ENCODE results near the gene OR6N1.

Gene OR6N1

DNA sequence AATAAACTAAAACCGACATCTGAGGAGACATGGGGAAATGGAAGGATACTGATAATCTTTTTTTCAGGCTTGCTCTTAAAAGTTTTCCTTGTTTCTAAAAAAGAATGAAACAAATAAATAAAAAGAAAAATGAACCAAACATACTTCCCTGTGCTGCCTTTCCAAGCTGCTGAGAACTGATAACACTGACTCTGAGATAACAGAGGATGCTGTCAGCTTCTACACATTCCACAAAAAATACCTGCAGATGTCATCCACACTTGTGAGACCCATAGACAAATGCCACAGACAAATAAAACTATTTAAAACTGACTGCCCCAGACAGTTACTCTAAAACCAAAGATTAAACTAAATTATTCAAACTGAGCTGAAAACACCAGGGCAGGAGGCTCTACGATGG, 39.5 kb downstream of the OR6N1 start:
- H3K4me1 ChIP-seq (ENCODE audit: insufficient read depth, low read length) = no peaks in the 10 kb centered on the region
- H3K9ac ChIP-seq (ENCODE audit: low read depth, low read length) = no peak overlapping the region
- H3K36me3 ChIP-seq (ENCODE audit: insufficient read depth, low read depth, low read length) = no peaks in the 10 kb centered on the region
- no peak overlapping the region for H3K4me3 ChIP-seq (ENCODE audit: low read length)
- no peaks in the 10 kb centered on the region for H3K9me3 ChIP-seq (ENCODE audit: insufficient read depth, low read depth, low read length)
- H3K27me3 ChIP-seq (ENCODE audit: insufficient read depth, low read length) = no peaks in the 10 kb centered on the region
- H3K27ac ChIP-seq (ENCODE audit: low read length) = no peak overlapping the region

DNA sequence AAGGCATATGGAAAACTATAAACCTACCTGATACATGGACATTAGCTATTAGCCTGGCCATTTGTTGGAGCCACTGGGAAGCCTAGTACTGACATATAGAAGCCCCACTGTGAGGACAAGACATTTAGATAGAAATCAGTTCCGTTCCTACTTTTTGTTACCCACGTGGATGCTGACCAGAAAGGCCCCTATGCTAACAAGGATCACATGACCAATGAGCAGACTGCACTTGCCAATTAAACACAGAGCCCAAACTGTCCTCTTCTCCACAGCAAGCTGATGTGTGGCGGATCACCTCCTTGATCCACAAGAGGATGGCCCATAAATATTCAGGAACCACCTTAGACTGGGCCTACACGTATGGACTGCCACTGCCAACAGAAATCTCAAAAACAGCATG, 40.3 kb downstream of the OR6N1 start:
- H3K27me3 ChIP-seq (ENCODE audit: insufficient read depth, low read length) = no peaks in the 10 kb centered on the region
- H3K9ac ChIP-seq (ENCODE audit: low read depth, low read length) = no peak overlapping the region

DNA sequence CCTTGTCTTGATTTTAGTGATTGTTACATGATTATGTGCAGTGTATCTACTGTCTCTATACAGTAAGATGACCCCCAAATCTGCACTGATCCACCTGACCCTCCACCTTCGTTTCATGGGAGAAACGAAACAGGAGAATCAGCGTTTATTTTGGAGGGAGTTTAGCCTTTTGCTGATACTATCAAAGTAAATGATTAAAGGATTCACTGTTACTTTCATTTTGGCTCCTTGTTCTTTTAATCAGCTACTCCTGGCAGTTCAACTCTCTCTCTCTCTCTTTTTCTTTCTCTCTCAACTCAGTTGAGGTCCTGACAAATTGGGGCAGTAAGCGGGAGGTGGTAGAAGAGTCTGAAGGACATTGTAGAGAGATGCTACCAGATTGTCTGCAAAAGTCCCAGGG, 41.5 kb downstream of the OR6N1 start:
- Histone ChIP-seq H3K4me3 (ENCODE audit: low read length) (no peak overlapping the region), H3K36me3 (ENCODE audit: insufficient read depth, low read depth, low read length) (no peaks in the 10 kb centered on the region), H3K27ac (ENCODE audit: low read length) (no peak overlapping the region), H3K4me1 (ENCODE audit: insufficient read depth, low read length) (no peaks in the 10 kb centered on the region), H3K9ac (ENCODE audit: low read depth, low read length) (no peak overlapping the region), H3K9me3 (ENCODE audit: insufficient read depth, low read depth, low read length) (no peaks in the 10 kb centered on the region), H3K27me3 (ENCODE audit: insufficient read depth, low read length) (no peaks in the 10 kb centered on the region)

More for the DNA sequence above, 40.3 kb downstream of the OR6N1 start:
- Histone ChIP-seq H3K27ac (ENCODE audit: low read length) (no peak overlapping the region), H3K9me3 (ENCODE audit: insufficient read depth, low read depth, low read length) (no peaks in the 10 kb centered on the region), H3K36me3 (ENCODE audit: insufficient read depth, low read depth, low read length) (no peaks in the 10 kb centered on the region), H3K4me3 (ENCODE audit: low read length) (no peak overlapping the region), H3K4me1 (ENCODE audit: insufficient read depth, low read length) (no peaks in the 10 kb centered on the region)

DNA sequence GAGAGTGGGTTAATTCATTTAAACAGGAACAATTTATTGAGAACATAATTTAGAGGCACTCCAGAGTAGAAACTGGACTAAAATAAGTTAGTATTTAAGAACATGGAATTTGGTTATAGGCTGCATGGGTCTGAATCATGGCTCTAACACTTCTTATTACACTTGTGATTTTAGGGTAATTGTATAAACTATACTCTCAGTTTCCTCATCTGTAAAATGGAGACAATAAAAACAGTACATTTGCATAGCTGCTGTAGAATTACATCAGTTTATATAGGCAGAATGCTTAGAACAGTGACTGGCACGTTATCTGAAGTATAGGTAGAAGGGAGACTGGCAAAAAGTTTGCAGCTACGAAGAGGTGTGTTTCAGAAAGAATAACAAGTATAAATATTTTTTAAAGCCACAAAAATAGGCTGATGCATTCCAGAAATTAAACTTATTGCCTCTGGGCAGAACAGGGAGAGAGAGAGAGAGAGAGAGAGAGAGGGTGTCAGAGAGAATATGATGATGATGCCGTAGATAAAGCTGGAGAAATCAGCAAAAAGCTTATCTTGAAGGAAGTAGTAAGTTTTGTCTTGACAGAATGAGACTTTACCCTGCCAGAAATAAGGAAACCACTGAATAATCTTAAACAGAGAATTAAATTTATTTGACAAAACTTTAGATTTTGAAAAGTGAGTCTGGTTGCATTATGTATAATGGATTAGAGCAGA, 43.3 kb downstream of the OR6N1 start:
- Histone ChIP-seq H3K27ac (ENCODE audit: low read length) (no peak overlapping the region), H3K4me1 (ENCODE audit: insufficient read depth, low read length) (no peaks in the 10 kb centered on the region), H3K9me3 (ENCODE audit: insufficient read depth, low read depth, low read length) (no peaks in the 10 kb centered on the region), H3K27me3 (ENCODE audit: insufficient read depth, low read length) (no peaks in the 10 kb centered on the region), H3K4me3 (ENCODE audit: low read length) (no peak overlapping the region), H3K36me3 (ENCODE audit: insufficient read depth, low read depth, low read length) (no peaks in the 10 kb centered on the region), H3K9ac (ENCODE audit: low read depth, low read length) (no peak overlapping the region)

DNA sequence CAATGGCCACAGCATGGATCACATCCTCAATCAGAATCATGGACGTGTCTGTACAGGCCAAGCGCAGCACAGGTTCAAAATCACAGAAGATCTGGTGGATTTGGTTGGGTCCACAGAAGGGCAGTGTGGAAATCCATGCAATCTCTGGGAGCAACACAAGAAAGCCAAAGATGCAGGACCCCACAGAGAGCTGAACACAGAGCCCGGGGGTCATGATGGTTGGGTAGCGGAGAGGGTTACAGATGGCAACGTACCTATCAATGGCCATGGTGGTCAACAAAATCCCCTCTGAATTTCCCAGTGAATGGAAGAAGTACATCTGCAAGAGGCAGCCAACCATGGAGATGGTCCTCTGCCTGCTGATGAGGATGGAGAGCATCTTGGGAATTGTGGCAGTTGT, 47.6 kb downstream of the OR6N1 start:
- H3K4me3 ChIP-seq (ENCODE audit: low read length) = no peak overlapping the region
- H3K4me1 ChIP-seq (ENCODE audit: insufficient read depth, low read length) = no peaks in the 10 kb centered on the region
- H3K36me3 ChIP-seq (ENCODE audit: insufficient read depth, low read depth, low read length) = no peaks in the 10 kb centered on the region
- H3K27me3 ChIP-seq (ENCODE audit: insufficient read depth, low read length) = no peaks in the 10 kb centered on the region
- H3K9me3 ChIP-seq (ENCODE audit: insufficient read depth, low read depth, low read length) = no peaks in the 10 kb centered on the region
- H3K9ac ChIP-seq (ENCODE audit: low read depth, low read length) = no peak overlapping the region
- H3K27ac ChIP-seq (ENCODE audit: low read length) = no peak overlapping the region

DNA sequence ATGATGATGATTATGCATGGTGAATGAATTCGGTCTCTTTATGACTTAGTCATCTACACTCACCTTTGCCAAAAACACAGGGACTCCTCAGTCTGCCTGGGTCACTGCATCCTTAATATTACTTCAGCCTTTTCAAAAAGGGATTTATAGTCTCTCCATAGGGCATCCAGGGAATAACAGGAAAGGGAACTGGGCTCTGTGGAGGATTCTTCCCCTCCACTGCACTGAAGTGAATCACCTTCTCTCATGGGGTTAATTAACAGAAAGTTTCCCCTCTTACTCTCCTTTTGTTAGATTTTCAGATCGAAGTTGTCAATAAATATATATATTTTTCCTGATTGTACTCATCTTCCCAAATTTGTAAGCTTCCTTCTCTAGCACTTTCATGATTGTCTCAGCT, 51.4 kb downstream of the OR6N1 start, which contains the start of gene OR6K3:
OR6K3 (minus strand) TSS at position 101 of the 400 bp plus-strand sequence. CDS start 2,605 bp downstream, outside the sequence.
- Histone ChIP-seq H3K36me3 (ENCODE audit: insufficient read depth, low read depth, low read length) (no peaks in the 10 kb centered on the region), H3K27me3 (ENCODE audit: insufficient read depth, low read length) (no peaks in the 10 kb centered on the region), H3K27ac (ENCODE audit: low read length) (no peak within 1 kb of the TSS), H3K9me3 (ENCODE audit: insufficient read depth, low read depth, low read length) (no peaks in the 10 kb centered on the region), H3K9ac (ENCODE audit: low read depth, low read length) (no peak within 1 kb of the TSS), H3K4me3 (ENCODE audit: low read length) (no peak within 1 kb of the TSS), H3K4me1 (ENCODE audit: insufficient read depth, low read length) (no peaks in the 10 kb centered on the region)

DNA sequence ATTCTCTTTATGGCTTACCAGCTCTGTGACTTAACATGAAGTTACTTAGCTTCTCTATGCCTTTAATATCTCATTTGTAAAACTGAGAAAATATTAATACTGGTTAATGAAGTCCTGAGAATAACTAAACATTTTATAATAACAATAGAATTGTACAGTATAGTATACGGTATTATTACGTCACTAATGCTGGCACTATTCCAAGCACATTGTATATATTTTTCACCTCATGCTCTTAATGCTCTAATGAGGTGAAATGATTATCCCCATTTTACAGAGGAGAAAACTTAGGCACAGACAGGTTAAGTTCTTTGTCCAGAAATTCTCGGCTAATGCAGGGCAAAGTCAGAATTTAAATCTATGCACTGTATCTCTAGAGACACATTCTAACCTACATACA, 52.3 kb downstream of the OR6N1 start:
- no peak overlapping the region for H3K4me3 ChIP-seq (ENCODE audit: low read length)
- H3K27me3 ChIP-seq (ENCODE audit: insufficient read depth, low read length) = no peaks in the 10 kb centered on the region
- H3K27ac ChIP-seq (ENCODE audit: low read length) = no peak overlapping the region
- H3K4me1 ChIP-seq (ENCODE audit: insufficient read depth, low read length) = no peaks in the 10 kb centered on the region
- H3K9ac ChIP-seq (ENCODE audit: low read depth, low read length) = no peak overlapping the region
- no peaks in the 10 kb centered on the region for H3K9me3 ChIP-seq (ENCODE audit: insufficient read depth, low read depth, low read length)
- H3K36me3 ChIP-seq (ENCODE audit: insufficient read depth, low read depth, low read length) = no peaks in the 10 kb centered on the region

DNA sequence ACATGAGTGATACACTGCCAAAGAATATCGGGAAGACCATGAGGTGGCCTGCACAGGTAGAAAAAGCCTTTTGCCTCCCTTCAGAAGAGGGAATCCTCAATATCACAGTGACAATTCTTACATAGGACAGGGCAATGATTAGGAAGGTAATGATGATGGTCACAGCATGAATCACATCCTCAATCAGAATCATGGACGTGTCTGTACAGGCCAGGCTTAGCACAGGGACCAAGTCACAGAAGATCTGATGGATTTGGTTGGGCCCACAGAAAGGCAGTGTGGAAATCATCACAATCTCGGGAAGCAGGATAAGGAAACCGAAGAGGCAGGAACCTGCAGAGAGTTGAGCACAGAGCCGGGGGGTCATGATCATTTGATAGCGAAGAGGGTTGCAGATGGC, 54.7 kb downstream of the OR6N1 start:
- no peak overlapping the region for H3K9ac ChIP-seq (ENCODE audit: low read depth, low read length)
- H3K36me3 ChIP-seq (ENCODE audit: insufficient read depth, low read depth, low read length) = no peaks in the 10 kb centered on the region
- H3K9me3 ChIP-seq (ENCODE audit: insufficient read depth, low read depth, low read length) = no peaks in the 10 kb centered on the region
- H3K4me3 ChIP-seq (ENCODE audit: low read length) = no peak overlapping the region
- no peak overlapping the region for H3K27ac ChIP-seq (ENCODE audit: low read length)
- H3K27me3 ChIP-seq (ENCODE audit: insufficient read depth, low read length) = no peaks in the 10 kb centered on the region
- no peaks in the 10 kb centered on the region for H3K4me1 ChIP-seq (ENCODE audit: insufficient read depth, low read length)

DNA sequence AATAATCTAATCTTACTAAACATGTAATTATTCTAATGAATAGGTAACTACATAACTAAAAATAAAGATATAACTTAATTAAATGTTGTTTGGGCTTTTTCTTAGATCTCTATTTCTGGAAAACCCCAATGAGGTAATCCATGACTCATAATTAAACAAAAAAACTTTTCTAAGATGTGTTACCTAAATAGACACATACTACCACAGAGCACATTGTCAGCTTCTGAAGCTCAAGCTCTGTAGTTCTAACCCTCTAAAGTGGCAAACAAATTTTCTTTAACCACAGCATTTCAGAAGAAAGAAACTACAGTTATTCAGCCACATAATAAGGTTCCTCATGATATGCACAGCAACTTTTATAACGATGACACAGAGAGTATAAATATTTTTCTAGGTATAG, 55.7 kb downstream of the OR6N1 start:
- Histone ChIP-seq H3K27me3 (ENCODE audit: insufficient read depth, low read length) (no peaks in the 10 kb centered on the region), H3K9ac (ENCODE audit: low read depth, low read length) (no peak overlapping the region), H3K27ac (ENCODE audit: low read length) (no peak overlapping the region)

DNA sequence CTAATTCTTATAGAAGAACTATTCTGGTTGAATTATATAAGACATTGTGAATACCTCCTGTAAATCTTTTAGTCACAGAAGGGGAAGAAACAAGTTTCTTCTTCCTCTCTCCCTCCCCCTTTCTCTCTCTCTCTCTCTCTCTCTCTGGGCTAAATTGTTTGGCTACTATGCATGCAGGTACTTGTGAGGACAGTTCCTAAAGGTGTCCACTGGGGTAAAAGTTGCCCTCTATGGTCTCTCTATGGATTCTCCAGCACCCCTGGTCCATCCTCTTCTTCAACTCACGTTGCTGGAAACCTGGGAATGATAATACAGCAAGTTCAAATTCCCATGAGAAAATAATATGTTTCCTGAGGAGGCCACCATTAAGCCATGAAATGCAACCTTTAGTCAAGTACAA, 57.2 kb downstream of the OR6N1 start:
- no peak overlapping the region for H3K9ac ChIP-seq (ENCODE audit: low read depth, low read length)
- H3K36me3 ChIP-seq (ENCODE audit: insufficient read depth, low read depth, low read length) = no peaks in the 10 kb centered on the region
- no peaks in the 10 kb centered on the region for H3K9me3 ChIP-seq (ENCODE audit: insufficient read depth, low read depth, low read length)
- no peak overlapping the region for H3K27ac ChIP-seq (ENCODE audit: low read length)
- no peaks in the 10 kb centered on the region for H3K27me3 ChIP-seq (ENCODE audit: insufficient read depth, low read length)
- H3K4me1 ChIP-seq (ENCODE audit: insufficient read depth, low read length) = no peaks in the 10 kb centered on the region
- H3K4me3 ChIP-seq (ENCODE audit: low read length) = no peak overlapping the region

More for the DNA sequence above, 55.7 kb downstream of the OR6N1 start:
- H3K4me3 ChIP-seq (ENCODE audit: low read length) = no peak overlapping the region
- no peaks in the 10 kb centered on the region for H3K9me3 ChIP-seq (ENCODE audit: insufficient read depth, low read depth, low read length)
- H3K4me1 ChIP-seq (ENCODE audit: insufficient read depth, low read length) = no peaks in the 10 kb centered on the region
- H3K36me3 ChIP-seq (ENCODE audit: insufficient read depth, low read depth, low read length) = no peaks in the 10 kb centered on the region

Measured in iPS-20b (cell line).